ENCODE results near the gene RPL34. TPM values are rescaled to one million over a fixed set of nuclear protein-coding genes. Genes with fewer than 3 reads are reported as not detected.
A peak's percentile ranks its signal among the peaks of the same experiment; 100 is the strongest.

The RPL34 gene
- polyA plus RNA-seq, 1 of the 3 experiments (the other 2 are of a cell fraction): 2,955 TPM

- no peak for TF ChIP-seq USF1 (IDR thresholded peaks at IDR 0.05; ENCODE audit: borderline replicate concordance, low read depth)
- TF ChIP-seq PBX3 (IDR thresholded peaks at IDR 0.05): no peak
- TF ChIP-seq POLR2AphosphoS5 (IDR thresholded peaks at IDR 0.05; ENCODE audit: low read depth, low read length): peak; percentile 99
- TF ChIP-seq RCOR1 (IDR thresholded peaks at IDR 0.05; ENCODE audit: low read length): no peak
- peak; percentile 100 for TF ChIP-seq GABPA (IDR thresholded peaks at IDR 0.05; ENCODE audit: low read depth)
- TF ChIP-seq CTCF (IDR thresholded peaks at IDR 0.05): no peak
- TF ChIP-seq MEF2A (IDR thresholded peaks at IDR 0.05; ENCODE audit: borderline replicate concordance, low read depth): no peak
- no peak for TF ChIP-seq RAD21 (IDR thresholded peaks at IDR 0.05; ENCODE audit: low read length)
- no peak for TF ChIP-seq FOXJ3 (CRISPR knock-in tag; IDR thresholded peaks at IDR 0.05)
These were observed at the start of gene RPL34 (continued) for GRCh38 chr4:108620101-108620932.

- POLR2A ChIA-PET: no interaction called here
- no peaks in the 10 kb centered on the region for H3K9me3 ChIP-seq
- TF ChIP-seq POLR2AphosphoS5 (IDR thresholded peaks at IDR 0.05; ENCODE audit: low read depth, low read length) (no peak), EZH2phosphoT487 (IDR thresholded peaks at IDR 0.05; ENCODE audit: borderline replicate concordance, low read depth) (no peak), NRF1 (IDR thresholded peaks at IDR 0.05; ENCODE audit: low read depth, low read length) (no peak), IRF3 (IDR thresholded peaks at IDR 0.05; ENCODE audit: low read depth, low read length) (no peak), ELF1 (IDR thresholded peaks at IDR 0.05) (no peak), NFIC (IDR thresholded peaks at IDR 0.05; ENCODE audit: borderline replicate concordance) (no peak), EP300 (IDR thresholded peaks at IDR 0.05; ENCODE audit: borderline replicate concordance in 1 of 2, low read depth in 1 of 2, low read length in 1 of 2) (no peak), CHD2 (IDR thresholded peaks at IDR 0.05; ENCODE audit: low read length, partially characterized antibody) (no peak), RXRA (IDR thresholded peaks at IDR 0.05; ENCODE audit: borderline replicate concordance, low read depth) (no peak), TCF12 (IDR thresholded peaks at IDR 0.05) (no peak), ZBTB33 (IDR thresholded peaks at IDR 0.05; ENCODE audit: borderline replicate concordance, low read depth) (no peak), PBX3 (IDR thresholded peaks at IDR 0.05) (no peak), USF2 (IDR thresholded peaks at IDR 0.05; ENCODE audit: borderline replicate concordance, low read depth, low read length) (no peak)
These were observed 49.3 kb upstream of the RPL34 start for GRCh38 chr4:108570993-108571569.

More at GRCh38 chr4:108570993-108571569, 49.3 kb upstream of the RPL34 start:
- H3K79me2 ChIP-seq (ENCODE audit: insufficient read depth): no peaks in the 10 kb centered on the region
- peaks cover 49% of the 10 kb centered on the region for H3K27me3 ChIP-seq (ENCODE audit: insufficient read depth)
- no peak overlapping the region for H3K4me2 ChIP-seq
- no peak overlapping the region for H3K9ac ChIP-seq
- H2AFZ ChIP-seq (ENCODE audit: low read depth): no peak overlapping the region
- no peaks in the 10 kb centered on the region for H3K36me3 ChIP-seq (replicated peaks in 1 of 2; ENCODE audit: control insufficient read depth in 1 of 2, insufficient read depth in 2 of 2, low read length in 1 of 2)
- no peaks in the 10 kb centered on the region for H3K9me2 ChIP-seq
- H3K4me3 ChIP-seq (ENCODE audit: low read depth in 2 of 2, low read length in 1 of 2): no peak overlapping the region
- DNase-seq: no peak
- WGBS (ENCODE audit: low lambda C conversion rate): 16% methylated on average over 4 of the region's 4 CpGs
- no peak overlapping the region for H3K27ac ChIP-seq (ENCODE audit: low read depth in 2 of 2, low read length in 1 of 2)
- H3F3A ChIP-seq (replicated peaks; ENCODE audit: insufficient read depth): no peaks in the 10 kb centered on the region
- CTCF ChIA-PET: interaction anchor here (1.3 to 6.0 kb wide), 7 partner anchors 10 to 580 kb away, joined by 3 to 95 read pairs (median 14); no protein-coding TSS in a partner anchor
- H4K20me1 ChIP-seq (ENCODE audit: insufficient read depth): no peaks in the 10 kb centered on the region
- no peaks in the 10 kb centered on the region for H3K4me1 ChIP-seq (ENCODE audit: control insufficient read depth in 1 of 2, insufficient read depth in 2 of 2, low read depth in 1 of 2, low read length in 1 of 2)

Measured in SK-N-SH (cell line).